BLaER1 (cell line): ENCODE results near the gene KCNN1.
A peak's percentile ranks its signal among the peaks of the same experiment; 100 is the strongest.

Experiments used
- H3K27ac ChIP-seq: shearing (Covaris generic); formaldehyde crosslinking; 2 replicates; pipeline ENCODE4 v1.8.1; 2022
- H3K27me3 ChIP-seq: shearing (Covaris generic); formaldehyde crosslinking; 2 replicates; pipeline ENCODE4 v1.8.1; 2022
- H3K36me3 ChIP-seq: shearing (Covaris generic); formaldehyde crosslinking; 2 replicates; pipeline ENCODE4 v1.8.1; 2022
- H3K4me1 ChIP-seq: shearing (Covaris generic); formaldehyde crosslinking; 2 replicates; pipeline ENCODE4 v1.8.1; 2022
- H3K4me2 ChIP-seq: shearing (Covaris generic); formaldehyde crosslinking; 2 replicates; pipeline ENCODE4 v1.8.1; 2022
- H3K4me3 ChIP-seq: shearing (Covaris generic); formaldehyde crosslinking; 2 replicates; pipeline ENCODE4 v1.8.1; 2022
- H3K9ac ChIP-seq: shearing (Covaris generic); formaldehyde crosslinking; 2 replicates; pipeline ENCODE4 v1.8.1; 2022
- H3K9me3 ChIP-seq: shearing (Covaris generic); formaldehyde crosslinking; 2 replicates; pipeline ENCODE4 v1.8.1; 2022
- H4K20me1 ChIP-seq: shearing (Covaris generic); formaldehyde crosslinking; 2 replicates; pipeline ENCODE4 v1.8.1; 2022
- Cebpa-rat ChIP-seq: shearing (Covaris generic); IDR thresholded peaks from 2 replicates; pipeline ENCODE4 v1.8.1; 2022

The KCNN1 gene

GRCh38 chr19:17967257-17968051 is 547 bp downstream of the KCNN1 start:
- Histone ChIP-seq H3K4me1 (peaks cover 57% of the 10 kb centered on the region), H3K9ac (no peak overlapping the region), H3K9me3 (no peaks in the 10 kb centered on the region), H3K36me3 (no peaks in the 10 kb centered on the region), H4K20me1 (no peaks in the 10 kb centered on the region), H3K4me2 (peak overlapping the region; percentile 85), H3K27ac (no peak overlapping the region), H3K27me3 (peaks cover 42% of the 10 kb centered on the region), H3K4me3 (peak overlapping the region; percentile 59)
- TF ChIP-seq Cebpa-rat: no peak

- no peaks in the 10 kb centered on the region for H3K9me3 ChIP-seq
- H3K27ac ChIP-seq: no peak overlapping the region
- no peak for TF ChIP-seq Cebpa-rat
- H4K20me1 ChIP-seq: no peaks in the 10 kb centered on the region
- H3K4me3 ChIP-seq: no peak overlapping the region
- no peaks in the 10 kb centered on the region for H3K36me3 ChIP-seq
- H3K9ac ChIP-seq: no peak overlapping the region
- H3K4me1 ChIP-seq: peaks cover 66% of the 10 kb centered on the region
- peaks cover 42% of the 10 kb centered on the region for H3K27me3 ChIP-seq
- peak overlapping the region; percentile 24 for H3K4me2 ChIP-seq
Measured at GRCh38 chr19:17968362-17968761, 1.5 kb downstream of the KCNN1 start.

- Histone ChIP-seq H3K9me3 (no peaks in the 10 kb centered on the region), H3K9ac (no peak overlapping the region), H3K27me3 (peaks cover 42% of the 10 kb centered on the region), H3K4me2 (peak overlapping the region; percentile 35), H3K4me3 (no peak overlapping the region), H3K27ac (no peak overlapping the region), H4K20me1 (no peaks in the 10 kb centered on the region), H3K4me1 (peaks cover 71% of the 10 kb centered on the region), H3K36me3 (no peaks in the 10 kb centered on the region)
- TF ChIP-seq Cebpa-rat: no peak
Measured at GRCh38 chr19:17969096-17969792, 2.3 kb downstream of the KCNN1 start.

- Histone ChIP-seq H3K9me3 (no peaks in the 10 kb centered on the region), H3K27ac (no peak overlapping the region), H4K20me1 (no peaks in the 10 kb centered on the region), H3K9ac (no peak overlapping the region), H3K27me3 (peaks cover 18% of the 10 kb centered on the region), H3K36me3 (no peaks in the 10 kb centered on the region), H3K4me3 (no peak overlapping the region), H3K4me1 (peaks cover 47% of the 10 kb centered on the region), H3K4me2 (peak overlapping the region; percentile 64)
- no peak for TF ChIP-seq Cebpa-rat
Measured at GRCh38 chr19:17972230-17972629, 5.3 kb downstream of the KCNN1 start.

GRCh38 chr19:17973759-17974158 is 6.9 kb downstream of the KCNN1 start:
- TF ChIP-seq Cebpa-rat: no peak
- H3K4me3 ChIP-seq: no peak overlapping the region

GRCh38 chr19:17974551-17974950 is 7.6 kb downstream of the KCNN1 start:
- H3K27me3 ChIP-seq: no peaks in the 10 kb centered on the region
- H3K36me3 ChIP-seq: no peaks in the 10 kb centered on the region
- no peak overlapping the region for H3K9ac ChIP-seq
- H3K9me3 ChIP-seq: no peaks in the 10 kb centered on the region
- no peak overlapping the region for H3K4me3 ChIP-seq
- H3K4me2 ChIP-seq: no peak overlapping the region
- peaks cover 32% of the 10 kb centered on the region for H3K4me1 ChIP-seq
- no peak for TF ChIP-seq Cebpa-rat
- H4K20me1 ChIP-seq: no peaks in the 10 kb centered on the region
- no peak overlapping the region for H3K27ac ChIP-seq

More at GRCh38 chr19:17973759-17974158, 6.9 kb downstream of the KCNN1 start:
- H3K27me3 ChIP-seq: peaks cover 4% of the 10 kb centered on the region; the same call in 1 of the 2 replicates
- peaks cover 37% of the 10 kb centered on the region for H3K4me1 ChIP-seq
- no peak overlapping the region for H3K9ac ChIP-seq
- H4K20me1 ChIP-seq: no peaks in the 10 kb centered on the region
- peak overlapping the region; percentile 64; the same call in 1 of the 2 replicates for H3K4me2 ChIP-seq
- no peaks in the 10 kb centered on the region for H3K9me3 ChIP-seq
- no peak overlapping the region for H3K27ac ChIP-seq
- no peaks in the 10 kb centered on the region for H3K36me3 ChIP-seq

GRCh38 chr19:17975032-17975431 is 8.1 kb downstream of the KCNN1 start:
- H3K9me3 ChIP-seq: no peaks in the 10 kb centered on the region
- H4K20me1 ChIP-seq: no peaks in the 10 kb centered on the region
- TF ChIP-seq Cebpa-rat: no peak
- peaks cover 32% of the 10 kb centered on the region for H3K4me1 ChIP-seq
- no peak overlapping the region for H3K4me3 ChIP-seq
- no peak overlapping the region for H3K9ac ChIP-seq
- H3K27me3 ChIP-seq: no peaks in the 10 kb centered on the region
- no peaks in the 10 kb centered on the region for H3K36me3 ChIP-seq
- no peak overlapping the region for H3K27ac ChIP-seq
- no peak overlapping the region for H3K4me2 ChIP-seq

- no peaks in the 10 kb centered on the region for H3K27me3 ChIP-seq
- H3K27ac ChIP-seq: no peak overlapping the region
- H3K9ac ChIP-seq: no peak overlapping the region
- no peak overlapping the region for H3K4me3 ChIP-seq
- H3K4me1 ChIP-seq: peaks cover 34% of the 10 kb centered on the region
- H4K20me1 ChIP-seq: no peaks in the 10 kb centered on the region
- H3K36me3 ChIP-seq: no peaks in the 10 kb centered on the region
- no peak overlapping the region for H3K4me2 ChIP-seq
- no peak for TF ChIP-seq Cebpa-rat
- no peaks in the 10 kb centered on the region for H3K9me3 ChIP-seq
Measured at GRCh38 chr19:17977021-17977420, 10.1 kb downstream of the KCNN1 start.

- H3K9ac ChIP-seq: no peak overlapping the region
- H3K9me3 ChIP-seq: no peaks in the 10 kb centered on the region
- no peak overlapping the region for H3K4me2 ChIP-seq
- TF ChIP-seq Cebpa-rat: no peak
- no peaks in the 10 kb centered on the region for H3K36me3 ChIP-seq
- H3K4me1 ChIP-seq: peaks cover 34% of the 10 kb centered on the region
- no peak overlapping the region for H3K4me3 ChIP-seq
- no peaks in the 10 kb centered on the region for H3K27me3 ChIP-seq
- no peak overlapping the region for H3K27ac ChIP-seq
- H4K20me1 ChIP-seq: no peaks in the 10 kb centered on the region
Measured at GRCh38 chr19:17977488-17977887, 10.6 kb downstream of the KCNN1 start.

GRCh38 chr19:17981611-17982010 is 14.7 kb downstream of the KCNN1 start:
- Histone ChIP-seq H3K4me3 (no peak overlapping the region), H3K36me3 (no peaks in the 10 kb centered on the region), H3K4me2 (0 out of 2 replicates have a peak overlapping the region, but pooled peaks have one; percentile 26)

More at GRCh38 chr19:17981611-17982010, 14.7 kb downstream of the KCNN1 start:
- Histone ChIP-seq H3K27me3 (no peaks in the 10 kb centered on the region), H3K9ac (no peak overlapping the region), H4K20me1 (no peaks in the 10 kb centered on the region), H3K9me3 (no peaks in the 10 kb centered on the region), H3K27ac (no peak overlapping the region), H3K4me1 (peaks cover 22% of the 10 kb centered on the region)
- TF ChIP-seq Cebpa-rat: no peak
